Measurements from ENCODE around the gene ZYX.
"Not testable (repeated sequence)": the region's sequence is repeated elsewhere in the genome, so short reads cannot be mapped to it uniquely, and the experiment has no call there.

The ZYX gene

GRCh38 chr7:143399642-143400041 is 18.5 kb downstream of the ZYX start:
- DNase-seq, result no peak

GRCh38 chr7:143401265-143401664 is 20.1 kb downstream of the ZYX start:
- no peak for DNase-seq

- not testable (repeated sequence) for DNase-seq
Observed at GRCh38 chr7:143402233-143402632, 21.1 kb downstream of the ZYX start.

DNA sequence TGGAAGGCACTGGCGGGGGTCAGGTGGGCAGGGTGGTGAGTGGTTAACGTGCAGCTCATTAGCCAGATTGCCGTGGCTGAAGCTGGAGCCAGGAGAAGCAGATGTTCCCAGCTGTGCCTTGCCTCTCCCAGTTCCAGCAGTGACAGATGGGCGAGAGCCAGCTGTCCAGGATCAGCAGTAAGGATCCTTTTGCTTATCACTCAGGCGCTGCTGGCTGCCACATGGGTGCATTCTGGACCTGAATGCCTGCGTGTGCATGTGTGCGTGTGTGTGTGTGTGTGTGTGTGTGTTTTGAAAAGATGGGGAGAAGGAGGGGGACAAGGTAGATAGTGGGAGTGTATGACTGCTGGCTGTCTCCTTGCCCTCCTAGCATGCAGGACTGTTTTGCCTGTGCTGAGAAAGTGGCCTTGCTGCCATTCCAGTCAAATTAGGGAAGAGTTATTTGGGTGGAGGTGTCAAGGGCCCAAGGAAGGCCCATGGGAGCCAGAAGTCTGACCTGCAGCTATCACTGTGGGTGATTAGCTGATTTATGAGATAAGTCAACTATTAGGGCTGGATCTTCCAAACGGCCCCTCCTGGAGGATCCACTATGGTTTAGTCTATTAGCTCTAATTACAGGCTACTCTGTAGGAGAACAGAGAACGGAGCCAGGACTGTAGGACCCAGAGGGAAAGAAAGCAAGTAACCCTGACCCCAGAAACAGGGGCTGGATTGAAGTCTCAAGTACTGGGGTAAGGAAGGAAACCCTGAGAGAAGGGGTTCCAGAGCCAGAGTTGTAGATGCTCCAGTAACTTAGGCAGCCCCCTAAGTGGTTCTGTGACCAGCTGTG is 24.2 kb downstream of the ZYX start:
- DNase-seq, result no peak

- no peak for DNase-seq
Observed at GRCh38 chr7:143406002-143406357, 24.8 kb downstream of the ZYX start.

DNA sequence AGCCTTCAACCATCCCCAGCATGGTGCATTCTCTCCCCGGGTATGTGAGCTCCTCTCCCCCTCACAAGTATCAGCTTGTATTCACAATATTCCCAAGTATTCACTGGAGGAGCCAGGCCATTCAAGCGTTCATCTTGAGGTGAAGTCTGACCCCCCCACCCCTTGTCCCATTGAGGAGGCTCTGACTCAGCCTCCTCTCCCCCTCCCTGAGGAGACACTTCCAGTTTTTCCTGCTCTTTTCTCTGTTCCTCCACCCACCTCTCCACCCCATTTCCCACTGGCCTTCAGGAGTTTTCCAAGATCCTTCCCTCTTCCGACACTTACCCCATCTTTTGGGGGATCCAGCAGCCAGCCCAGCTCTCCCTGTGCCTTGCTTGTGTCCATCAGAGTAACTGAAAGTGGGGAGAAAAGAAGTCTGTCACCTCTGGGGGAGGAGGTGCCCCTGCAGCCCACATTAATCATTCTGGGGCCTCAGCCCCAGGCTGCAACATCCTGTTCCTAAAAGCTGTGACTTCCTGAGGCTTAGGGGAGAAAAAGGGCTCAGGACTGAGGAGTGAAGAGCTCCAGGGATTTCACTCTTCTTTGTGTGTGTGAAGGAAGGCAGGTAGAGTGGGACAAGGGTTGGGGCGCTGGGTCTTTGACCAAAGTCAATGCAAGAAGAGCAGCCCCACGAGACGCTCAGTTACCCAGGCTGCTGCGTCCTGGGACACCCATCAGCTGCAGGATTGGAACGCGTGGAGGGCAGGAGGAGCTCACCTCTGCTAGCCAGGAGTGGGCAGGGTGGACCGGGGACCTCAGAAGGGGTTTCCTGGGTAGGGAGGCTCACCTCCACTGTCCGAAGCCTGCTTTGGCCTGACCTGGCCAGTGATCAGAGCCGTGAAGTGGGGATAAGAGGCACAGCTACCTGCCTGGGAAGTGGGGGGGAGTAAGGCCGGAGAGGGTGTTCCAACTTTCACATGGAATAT is 26.4 kb downstream of the ZYX start:
- DNase-seq, result no peak

- DNase-seq, result no peak
Observed at GRCh38 chr7:143408252-143408685, 27.1 kb downstream of the ZYX start.

DNA sequence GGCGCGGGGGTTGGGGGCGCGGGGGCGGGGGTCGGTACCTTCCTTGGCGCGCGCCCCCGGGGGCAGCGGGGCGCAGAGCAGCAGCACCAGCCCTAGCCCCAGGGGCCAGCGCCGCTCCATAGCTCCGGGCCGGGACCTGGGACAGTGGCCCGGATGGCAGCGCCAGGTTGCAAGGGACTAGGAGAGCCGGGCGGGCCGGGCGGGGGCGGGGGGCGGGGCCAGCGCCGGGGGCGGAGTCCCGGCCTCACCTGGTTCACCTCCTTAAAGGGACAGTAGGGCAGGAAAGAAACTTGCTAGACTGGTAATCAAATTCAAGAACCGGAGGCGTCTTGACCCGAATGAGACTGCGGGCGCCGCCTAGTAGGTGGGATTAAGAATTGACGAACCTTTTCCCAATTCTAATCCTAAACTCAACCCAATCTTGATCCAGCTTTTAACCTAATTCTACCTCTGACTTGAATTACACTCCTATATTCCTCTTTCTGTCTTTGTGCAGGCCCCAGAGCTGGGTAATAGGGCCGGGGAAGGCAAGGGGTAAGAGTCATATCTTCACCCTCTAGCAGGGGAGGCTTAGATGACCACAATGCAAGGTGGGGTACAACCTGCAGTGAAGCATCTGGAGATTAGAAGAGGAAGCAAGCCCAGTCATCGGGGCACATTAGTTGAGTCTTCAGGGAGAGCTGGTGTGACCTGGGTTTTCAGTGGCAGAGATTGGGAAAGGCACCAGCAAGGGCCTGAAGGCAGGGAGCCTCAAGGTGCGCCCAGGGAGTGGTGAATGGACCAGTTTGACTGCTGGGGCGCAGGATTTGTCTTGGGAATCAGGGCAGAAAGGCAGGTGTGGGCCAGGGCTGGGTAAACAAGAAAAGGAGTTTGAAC is 27.8 kb downstream of the ZYX start, which contains the start of gene EPHA1:
Gene EPHA1 (minus strand): TSS at position 171 of the 876 bp plus-strand sequence. CDS start 51 bp downstream, at position 120.
- DNase-seq, result no peak

DNA sequence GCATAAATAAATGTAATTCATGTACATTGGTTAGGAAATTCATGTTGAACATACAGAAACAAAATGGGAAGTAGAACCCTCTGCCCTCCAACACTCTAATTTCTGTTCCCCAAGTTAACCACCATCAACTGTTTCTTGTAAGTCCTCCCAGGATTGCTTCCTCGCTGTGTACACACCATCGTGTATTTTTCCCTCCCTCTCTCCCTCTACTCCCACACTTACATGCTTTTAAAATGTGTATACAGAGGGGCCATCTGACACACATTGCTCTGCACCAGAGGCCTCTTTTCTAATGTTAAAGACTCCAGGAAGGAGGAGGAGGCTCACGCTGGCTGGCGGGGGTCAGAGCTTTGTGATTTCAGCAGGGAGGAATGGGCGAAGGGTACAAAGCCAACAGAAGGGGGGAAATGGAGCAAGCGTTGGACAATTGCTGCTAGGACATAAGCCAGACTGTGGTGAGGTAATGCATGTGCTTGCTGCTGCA is 29.4 kb downstream of the ZYX start:
- DNase-seq, result no peak

DNA sequence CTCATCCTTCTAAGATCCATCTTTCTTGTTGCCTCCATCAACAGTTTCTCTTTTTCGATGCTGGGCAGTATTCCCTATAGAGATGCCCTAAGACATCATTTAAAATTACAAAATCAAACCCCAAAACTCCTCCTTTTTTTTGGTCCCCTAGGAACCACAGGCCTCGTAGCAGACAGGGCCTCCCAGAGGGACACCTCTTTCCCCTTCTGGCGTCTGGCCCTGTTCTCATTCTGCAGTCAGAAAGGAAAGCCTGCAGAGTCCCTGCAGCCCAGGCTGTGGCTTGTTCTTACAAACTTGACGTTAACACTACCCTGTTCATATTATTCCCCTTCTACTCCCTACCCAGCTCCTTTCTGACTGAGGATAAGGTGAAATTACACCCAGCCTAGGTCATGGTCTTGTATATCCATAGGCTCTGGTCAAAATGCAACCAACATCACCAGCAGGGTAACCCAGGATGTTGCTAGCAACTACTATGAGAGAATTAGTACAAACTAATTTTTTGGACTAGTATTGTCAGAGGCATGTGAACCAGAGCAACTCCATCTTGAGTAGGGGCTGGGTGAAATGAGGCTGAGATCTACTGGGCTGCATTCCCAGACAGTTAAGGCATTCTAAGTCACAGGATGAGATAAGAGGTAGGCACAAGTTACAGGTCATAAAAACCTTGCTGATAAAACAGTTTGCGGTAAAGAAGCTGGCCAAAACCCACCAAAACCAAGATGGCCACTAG is 31.0 kb downstream of the ZYX start:
- DNase-seq, result no peak

GRCh38 chr7:143413123-143413522 is 32.0 kb downstream of the ZYX start:
- no peak for DNase-seq

- not testable (repeated sequence) for DNase-seq
Observed at GRCh38 chr7:143415209-143415608, 34.1 kb downstream of the ZYX start.

GRCh38 chr7:143415742-143416397 is 34.7 kb downstream of the ZYX start:
- no peak for DNase-seq

DNA sequence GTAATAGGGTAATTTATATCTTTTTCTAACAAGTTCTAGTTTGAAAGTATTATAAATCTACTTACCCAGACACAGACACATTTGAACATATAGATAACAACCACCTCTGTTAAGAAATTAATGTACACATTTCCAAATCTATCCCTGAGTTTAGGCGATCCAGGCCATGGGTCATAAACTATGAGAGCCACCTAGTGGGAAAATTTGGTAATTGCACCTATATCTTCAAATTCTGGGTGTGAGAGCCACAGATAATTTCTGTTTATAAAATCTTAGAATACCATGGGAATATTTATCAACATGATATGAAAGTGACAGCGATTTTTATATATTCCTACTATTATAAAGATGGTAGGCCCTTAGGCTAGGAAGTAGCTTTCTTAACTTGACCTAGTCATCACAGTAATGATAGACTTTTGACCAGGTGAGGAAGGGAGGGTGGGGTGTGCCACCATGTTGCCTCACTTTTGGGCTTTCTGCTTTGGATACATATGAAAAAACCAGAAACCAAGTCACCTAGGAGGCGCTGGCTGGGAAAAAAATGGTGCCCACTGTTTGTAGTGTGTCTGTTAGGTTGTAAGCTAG is 35.5 kb downstream of the ZYX start:
- DNase-seq, result peak; percentile 33

DNA sequence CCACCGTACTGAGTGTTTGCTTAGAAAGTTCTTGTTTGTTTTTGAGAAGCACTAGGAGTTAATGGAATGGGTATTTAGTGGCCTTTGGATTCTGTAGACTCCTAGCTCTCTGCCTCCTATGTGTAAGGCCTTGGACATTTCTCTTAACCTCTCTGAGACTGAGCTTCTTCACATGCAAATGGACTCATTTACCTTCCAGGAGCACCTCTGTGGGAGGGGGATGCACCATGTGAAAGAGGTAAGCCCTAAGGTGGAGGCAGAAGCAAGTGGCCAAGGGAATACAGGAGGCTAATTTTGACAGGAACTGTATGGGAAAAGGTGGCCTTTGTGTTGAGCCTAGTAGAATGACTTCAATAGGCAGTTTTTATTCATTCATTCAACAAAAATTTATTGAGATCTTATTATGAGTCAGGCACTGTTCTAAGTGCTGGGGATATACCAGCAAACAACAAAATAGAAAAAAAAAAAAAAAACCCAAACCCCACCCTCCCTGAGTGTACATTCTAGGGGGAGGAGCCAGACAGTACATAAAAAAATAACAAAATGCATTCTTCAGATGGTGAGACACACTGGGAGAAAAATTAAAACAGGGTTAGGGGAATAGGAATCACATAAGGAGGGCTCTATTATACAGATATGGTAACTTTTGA is 36.7 kb downstream of the ZYX start:
- DNase-seq, result no peak

- DNase-seq, result no peak
Observed at GRCh38 chr7:143418681-143419458, 37.7 kb downstream of the ZYX start.

- no peak for DNase-seq
Observed at GRCh38 chr7:143419880-143420279, 38.7 kb downstream of the ZYX start.

- not testable (repeated sequence) for DNase-seq
Observed at GRCh38 chr7:143420624-143421023, 39.5 kb downstream of the ZYX start.

- DNase-seq, result no peak
Observed at GRCh38 chr7:143422033-143422432, 40.9 kb downstream of the ZYX start.

All from NCI-H1092 treated with DMSO at 0.1 percent for 48 hours (cell line).